Testis (tissue), 3 donors: Measurements from ENCODE around the gene ESYT2. TPM values are rescaled to one million over a fixed set of nuclear protein-coding genes. Genes with fewer than 3 reads are reported as not detected.

Experiments
- DNase-seq: peaks from one replicate; pipeline ENCODE4 v3.0.0-alpha.2; 2019
- H3K27ac ChIP-seq, 2 donors: fragments of 200-600 bp; sonication (generic); one replicate each; pipeline ENCODE4 v1.5.1; 2019
- H3K27me3 ChIP-seq: fragments of 200-600 bp; sonication (generic); one replicate; pipeline ENCODE4 v1.5.1; 2019
- H3K36me3 ChIP-seq: fragments of 200-600 bp; sonication (generic); one replicate; pipeline ENCODE4 v1.5.1; 2017; ENCODE audit warnings: low read depth; ENCODE audit errors: missing control alignments
- H3K4me1 ChIP-seq: fragments of 200-600 bp; sonication (generic); one replicate; pipeline ENCODE4 v1.5.1; 2019
- H3K4me3 ChIP-seq, 2 donors: fragments of 200-600 bp; sonication (generic); one replicate each; pipeline ENCODE4 v1.5.1; 2017 to 2019
- H3K9me3 ChIP-seq: fragments of 200-600 bp; sonication (generic); one replicate; pipeline ENCODE4 v1.5.1; 2017
- POLR2A ChIP-seq: fragments of 450-650 bp; IDR thresholded peaks from one replicate; pipeline ENCODE4 v1.6.1; 2017; ENCODE audit warnings: antibody characterized with exemption, mild to moderate bottlenecking, moderate library complexity
- whole genome bisulfite sequencing, 2 donors: methylation state at CpG; one replicate each; pipeline ENCODE4 v1.1.5; 2018; 5-methylcytosine and 5-hydroxymethylcytosine counted together
- intact Hi-C: fragments of 100-400 bp; cut with DNase I; formaldehyde crosslinking; loops from one replicate; pipeline ENCODE4 v1.15.1; 2023; ENCODE audit warnings: low total_unique reads
- polyA plus RNA-seq: library from polyadenylated mRNA; stranded (reverse); fragments of 350-450 nt; fragmentation: Illumina TruSeq; extraction: RNeasy Lipid Tissue Mini Kit (QIAGEN cat#74804); gene quantifications from one replicate; pipeline ENCODE4 v1.2.3, GENCODE V29; 2014; ENCODE audit warnings: low read depth, low replicate concordance; ENCODE audit not compliant: insufficient read depth
- total RNA-seq, 2 donors: library from RNA; depleted of rRNA; stranded (reverse); fragments of >200 nt; gene quantifications; one replicate each; pipeline ENCODE4 v1.2.3, GENCODE V29; 2016
- TF ChIP-seq, protein P1 (sequence below), 3 experiments: fragments of 450-650 bp in 2 of 3; fragments of 200-600 bp in 1 of 3; sonication (generic) in 1 of 3; IDR thresholded peaks; one replicate each; pipeline ENCODE4 v1.5.1; 2016 to 2019; ENCODE audit warnings: antibody characterized with exemption in 3 of 3, mild to moderate bottlenecking in 2 of 3, moderate library complexity in 1 of 3

Gene ESYT2
- total and polyA plus RNA-seq, 3 donors from 2014 or later = 53.9 to 73.1 (median 61.1) TPM

- intact Hi-C loops = no loop called here
- WGBS, 2 donors = 96 to 98% methylated on average over 17 to 19 of the region's 19 CpGs
- H3K4me1 ChIP-seq = no peaks in the 10 kb centered on the region
Observed at GRCh38 chr7:158742065-158742821, 87.1 kb downstream of the ESYT2 start.

GRCh38 chr7:158741294-158741666 lies 88.0 kb downstream of the ESYT2 start:
- no peaks in the 10 kb centered on the region for H3K27me3 ChIP-seq
- no peak overlapping the region for H3K27ac ChIP-seq
- 90% methylated on average over 11 to 14 of the region's 14 CpGs for WGBS, 2 donors
- H3K4me1 ChIP-seq = no peaks in the 10 kb centered on the region
- intact Hi-C loops = no loop called here
- TF ChIP-seq, protein P1, sequence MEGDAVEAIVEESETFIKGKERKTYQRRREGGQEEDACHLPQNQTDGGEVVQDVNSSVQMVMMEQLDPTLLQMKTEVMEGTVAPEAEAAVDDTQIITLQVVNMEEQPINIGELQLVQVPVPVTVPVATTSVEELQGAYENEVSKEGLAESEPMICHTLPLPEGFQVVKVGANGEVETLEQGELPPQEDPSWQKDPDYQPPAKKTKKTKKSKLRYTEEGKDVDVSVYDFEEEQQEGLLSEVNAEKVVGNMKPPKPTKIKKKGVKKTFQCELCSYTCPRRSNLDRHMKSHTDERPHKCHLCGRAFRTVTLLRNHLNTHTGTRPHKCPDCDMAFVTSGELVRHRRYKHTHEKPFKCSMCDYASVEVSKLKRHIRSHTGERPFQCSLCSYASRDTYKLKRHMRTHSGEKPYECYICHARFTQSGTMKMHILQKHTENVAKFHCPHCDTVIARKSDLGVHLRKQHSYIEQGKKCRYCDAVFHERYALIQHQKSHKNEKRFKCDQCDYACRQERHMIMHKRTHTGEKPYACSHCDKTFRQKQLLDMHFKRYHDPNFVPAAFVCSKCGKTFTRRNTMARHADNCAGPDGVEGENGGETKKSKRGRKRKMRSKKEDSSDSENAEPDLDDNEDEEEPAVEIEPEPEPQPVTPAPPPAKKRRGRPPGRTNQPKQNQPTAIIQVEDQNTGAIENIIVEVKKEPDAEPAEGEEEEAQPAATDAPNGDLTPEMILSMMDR (IDR thresholded peaks at IDR 0.05) = no peak
- H3K4me3 ChIP-seq = no peak overlapping the region
- H3K36me3 ChIP-seq = no peaks in the 10 kb centered on the region
- no peak for DNase-seq
- no peaks in the 10 kb centered on the region for H3K9me3 ChIP-seq

More at GRCh38 chr7:158742065-158742821, 87.1 kb downstream of the ESYT2 start:
- Histone ChIP-seq H3K9me3 (no peaks in the 10 kb centered on the region), H3K36me3 (no peaks in the 10 kb centered on the region), H3K27ac (no peak overlapping the region), H3K27me3 (no peaks in the 10 kb centered on the region), H3K4me3 (no peak overlapping the region)
- DNase-seq = no peak
- TF ChIP-seq POLR2A = no peak
- TF ChIP-seq, protein P1 (IDR thresholded peaks at IDR 0.05) = no peak

GRCh38 chr7:158740657-158741293 lies 88.5 kb downstream of the ESYT2 start:
- WGBS, 2 donors = 91% methylated on average over 12 to 16 of the region's 16 CpGs
- no peak for DNase-seq
- Histone ChIP-seq H3K27me3 (no peaks in the 10 kb centered on the region), H3K27ac (no peak overlapping the region), H3K4me1 (no peaks in the 10 kb centered on the region), H3K9me3 (no peaks in the 10 kb centered on the region), H3K36me3 (no peaks in the 10 kb centered on the region), H3K4me3 (no peak overlapping the region)
- TF ChIP-seq, protein P1 (IDR thresholded peaks at IDR 0.05) = no peak
- no peak for TF ChIP-seq POLR2A
- intact Hi-C loops = no loop called here

DNA sequence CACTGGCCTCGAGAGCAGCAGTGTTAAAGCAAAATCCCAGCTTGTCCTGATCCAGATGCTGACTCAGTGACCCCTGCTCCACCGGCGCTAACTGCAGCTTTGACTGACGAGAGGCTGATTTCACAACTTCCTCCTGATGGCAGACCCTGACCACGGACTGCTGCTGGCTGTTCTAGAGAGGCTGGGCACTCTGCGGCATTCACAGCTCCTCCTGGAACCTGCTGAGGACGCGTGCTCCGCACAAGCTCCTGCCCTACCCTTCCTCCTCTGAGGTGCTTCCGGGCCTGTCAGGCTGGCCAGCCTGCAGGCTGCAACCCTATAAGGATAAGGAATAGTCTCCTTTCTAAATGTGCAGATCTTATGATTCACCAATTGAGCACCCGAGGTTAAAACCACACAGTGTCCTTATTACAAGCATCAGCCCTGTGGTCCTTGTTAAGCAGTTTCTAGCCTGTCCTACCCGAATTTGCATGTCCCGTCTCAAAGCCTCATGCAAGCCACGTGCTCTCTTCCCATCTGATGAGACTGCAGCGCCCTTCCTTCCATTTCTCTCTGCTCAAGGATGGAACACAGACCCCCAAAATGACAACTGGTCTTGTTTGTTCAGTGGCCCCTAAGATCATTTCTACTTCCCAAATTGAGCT lies 89.2 kb downstream of the ESYT2 start:
- intact Hi-C loops = no loop called here
- H3K4me1 ChIP-seq = no peaks in the 10 kb centered on the region
- TF ChIP-seq POLR2A = no peak
- TF ChIP-seq, protein P1 (IDR thresholded peaks at IDR 0.05) = no peak
- DNase-seq = no peak
- H3K36me3 ChIP-seq = no peaks in the 10 kb centered on the region
- H3K9me3 ChIP-seq = no peaks in the 10 kb centered on the region
- no peaks in the 10 kb centered on the region for H3K27me3 ChIP-seq
- no peak overlapping the region for H3K27ac ChIP-seq
- H3K4me3 ChIP-seq = no peak overlapping the region
- 77 to 79% methylated on average over 13 to 15 of the region's 15 CpGs for WGBS, 2 donors
